Measurements from ENCODE around the gene SMARCA5.

The SMARCA5 gene

DNA sequence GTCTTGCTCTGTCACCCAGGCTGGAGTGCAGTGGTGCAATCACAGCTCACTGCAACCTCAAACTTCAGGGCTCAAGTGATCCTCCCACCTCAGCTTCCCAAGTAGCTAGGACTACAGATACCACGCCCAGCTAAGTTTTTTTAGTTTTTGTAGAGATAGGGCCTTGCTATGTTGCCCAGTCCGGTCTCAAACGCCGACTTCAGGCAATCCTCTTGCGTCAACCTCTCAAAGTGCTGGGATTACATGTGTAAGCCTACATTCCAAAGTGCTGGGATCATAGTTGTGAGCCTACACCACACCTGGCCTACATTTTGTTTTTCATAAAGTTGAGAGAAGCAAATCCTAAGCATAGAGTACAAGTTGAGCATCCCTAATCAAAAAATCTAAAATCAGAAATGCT is 42.2 kb downstream of the SMARCA5 start:
- TF ChIP-seq, protein P1, sequence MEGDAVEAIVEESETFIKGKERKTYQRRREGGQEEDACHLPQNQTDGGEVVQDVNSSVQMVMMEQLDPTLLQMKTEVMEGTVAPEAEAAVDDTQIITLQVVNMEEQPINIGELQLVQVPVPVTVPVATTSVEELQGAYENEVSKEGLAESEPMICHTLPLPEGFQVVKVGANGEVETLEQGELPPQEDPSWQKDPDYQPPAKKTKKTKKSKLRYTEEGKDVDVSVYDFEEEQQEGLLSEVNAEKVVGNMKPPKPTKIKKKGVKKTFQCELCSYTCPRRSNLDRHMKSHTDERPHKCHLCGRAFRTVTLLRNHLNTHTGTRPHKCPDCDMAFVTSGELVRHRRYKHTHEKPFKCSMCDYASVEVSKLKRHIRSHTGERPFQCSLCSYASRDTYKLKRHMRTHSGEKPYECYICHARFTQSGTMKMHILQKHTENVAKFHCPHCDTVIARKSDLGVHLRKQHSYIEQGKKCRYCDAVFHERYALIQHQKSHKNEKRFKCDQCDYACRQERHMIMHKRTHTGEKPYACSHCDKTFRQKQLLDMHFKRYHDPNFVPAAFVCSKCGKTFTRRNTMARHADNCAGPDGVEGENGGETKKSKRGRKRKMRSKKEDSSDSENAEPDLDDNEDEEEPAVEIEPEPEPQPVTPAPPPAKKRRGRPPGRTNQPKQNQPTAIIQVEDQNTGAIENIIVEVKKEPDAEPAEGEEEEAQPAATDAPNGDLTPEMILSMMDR (IDR thresholded peaks at IDR 0.05; ENCODE audit: low read depth, low read length), result no peak
- no peak overlapping the region for H3K4me3 ChIP-seq (ENCODE audit: low read depth, low read length)
- in situ Hi-C loops (cut with HindIII; ENCODE audit: low sequenced_read_pairs), result no loop called here
- no peak for DNase-seq (ENCODE audit: low read depth, low spot score)

DNA sequence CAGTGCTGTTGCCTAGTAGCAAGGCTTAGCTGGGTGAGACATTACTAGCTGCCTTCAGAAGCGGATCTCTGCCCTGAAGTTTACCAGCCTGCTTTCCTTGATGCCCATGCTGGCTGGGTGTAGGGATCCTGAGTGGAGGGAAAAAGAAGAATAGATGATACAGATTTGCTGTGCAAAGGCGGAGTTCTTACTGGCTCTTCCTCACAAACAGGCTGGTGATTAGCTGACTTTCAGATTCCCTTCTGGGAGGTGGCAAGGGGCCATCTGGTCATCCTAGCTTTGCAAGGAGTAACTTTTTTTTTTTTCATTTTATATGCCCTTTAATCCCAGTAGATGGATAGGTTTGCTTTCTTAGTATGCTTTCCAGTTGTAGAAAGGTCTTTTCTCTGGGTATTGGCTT is 44.8 kb downstream of the SMARCA5 start:
- no peak for DNase-seq (ENCODE audit: low read depth, low spot score)
- TF ChIP-seq, protein P1 (IDR thresholded peaks at IDR 0.05; ENCODE audit: low read depth, low read length), result no peak
- in situ Hi-C loops (cut with HindIII; ENCODE audit: low sequenced_read_pairs), result no loop called here
- no peak overlapping the region for H3K4me3 ChIP-seq (ENCODE audit: low read depth, low read length)

DNA sequence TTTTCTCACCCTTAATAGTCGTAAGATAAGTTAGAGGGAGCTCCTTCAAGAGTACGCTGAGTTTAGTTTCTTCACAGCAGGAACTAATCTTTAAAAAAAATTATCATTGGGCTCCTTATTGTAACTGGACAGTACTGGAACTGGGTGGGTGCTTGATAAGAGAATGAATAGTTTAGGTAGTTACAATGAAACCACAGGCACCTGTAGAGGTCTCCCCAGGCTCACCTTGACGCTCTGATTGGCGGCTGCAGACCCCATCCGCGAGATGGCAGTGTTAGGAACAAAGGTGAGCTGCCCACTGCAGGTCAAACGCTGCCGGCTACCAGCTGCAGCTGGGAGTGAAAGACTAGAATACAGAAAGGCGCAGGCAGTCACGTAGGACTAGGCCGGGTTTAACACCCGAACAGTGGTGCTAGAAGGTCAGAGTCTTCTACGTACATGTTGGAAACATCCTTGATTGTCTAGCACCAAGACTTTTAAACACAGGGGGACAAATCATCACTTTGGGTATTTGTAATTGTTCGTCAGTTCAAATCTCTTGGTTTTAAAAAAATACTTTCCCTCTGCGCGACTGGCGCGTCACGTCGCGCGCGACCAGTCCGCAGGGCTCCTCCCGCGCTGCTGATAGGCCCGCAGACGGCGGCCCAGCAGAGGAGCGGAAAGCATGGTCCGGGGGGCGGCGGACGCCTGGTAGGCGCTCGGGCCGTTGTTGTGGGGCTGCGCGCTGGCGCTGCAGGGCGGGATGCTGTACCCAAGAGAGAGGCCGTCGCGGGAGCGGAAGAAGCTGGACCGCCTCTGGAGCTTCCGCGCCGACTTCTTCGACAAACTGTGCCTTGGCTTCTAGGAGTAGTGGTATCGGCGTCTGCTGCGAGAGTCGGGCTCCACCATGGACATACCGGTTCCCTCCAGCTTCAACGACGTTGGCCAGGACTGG is 45.6 kb downstream of the SMARCA5 start:
- in situ Hi-C loops (cut with HindIII; ENCODE audit: low sequenced_read_pairs), result no loop called here

DNA sequence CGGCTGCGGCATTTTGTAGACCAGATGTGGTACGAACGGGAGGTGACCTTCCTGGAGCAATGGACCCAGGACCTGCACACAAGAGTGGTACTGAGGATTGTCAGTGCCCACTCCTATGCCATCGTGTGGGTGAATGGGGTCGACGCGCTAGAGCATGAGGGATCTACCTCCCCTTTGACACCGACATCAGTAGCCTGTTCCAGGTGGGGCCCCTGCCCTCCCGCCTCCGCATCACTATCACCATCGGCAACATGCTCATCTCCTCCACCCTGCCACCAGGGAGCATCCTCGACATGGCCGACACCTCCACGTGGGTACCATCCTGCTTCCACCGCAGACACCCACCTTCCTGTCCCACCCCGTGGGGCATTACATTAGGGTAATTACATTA is 46.2 kb downstream of the SMARCA5 start:
- TF ChIP-seq, protein P1 (IDR thresholded peaks at IDR 0.05; ENCODE audit: low read depth, low read length), result no peak
- in situ Hi-C loops (cut with HindIII; ENCODE audit: low sequenced_read_pairs), result no loop called here
- H3K4me3 ChIP-seq (ENCODE audit: low read depth, low read length), result peak overlapping the region; percentile 55
- DNase-seq (ENCODE audit: low read depth, low spot score), result no peak

More for the DNA sequence above, 45.6 kb downstream of the SMARCA5 start:
- DNase-seq (ENCODE audit: low read depth, low spot score), result peak; percentile 68
- TF ChIP-seq, protein P1 (IDR thresholded peaks at IDR 0.05; ENCODE audit: low read depth, low read length), result peak; percentile 50
- H3K4me3 ChIP-seq (ENCODE audit: low read depth, low read length), result peak overlapping the region; percentile 55

DNA sequence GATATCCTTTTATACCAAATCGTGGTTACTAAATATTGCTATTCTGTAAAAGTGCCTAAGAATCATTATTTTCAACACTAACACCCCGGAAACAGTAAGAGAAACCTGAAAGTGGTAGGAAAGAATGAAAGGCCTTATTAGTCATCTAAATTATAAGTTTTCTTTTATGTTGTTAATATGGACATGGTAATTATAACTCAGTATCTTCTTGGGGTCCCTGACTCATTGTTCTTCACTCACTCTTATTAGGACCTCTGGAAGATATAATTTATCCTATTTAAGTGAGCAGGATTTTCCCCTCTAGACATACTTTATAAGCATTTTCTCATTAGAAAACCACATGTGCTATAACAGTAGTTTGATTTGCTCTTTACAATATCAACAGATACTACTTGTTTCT is 51.0 kb downstream of the SMARCA5 start:
- in situ Hi-C loops (cut with HindIII; ENCODE audit: low sequenced_read_pairs), result no loop called here
- DNase-seq (ENCODE audit: low read depth, low spot score), result no peak
- TF ChIP-seq, protein P1 (IDR thresholded peaks at IDR 0.05; ENCODE audit: low read depth, low read length), result no peak
- no peak overlapping the region for H3K4me3 ChIP-seq (ENCODE audit: low read depth, low read length)

DNA sequence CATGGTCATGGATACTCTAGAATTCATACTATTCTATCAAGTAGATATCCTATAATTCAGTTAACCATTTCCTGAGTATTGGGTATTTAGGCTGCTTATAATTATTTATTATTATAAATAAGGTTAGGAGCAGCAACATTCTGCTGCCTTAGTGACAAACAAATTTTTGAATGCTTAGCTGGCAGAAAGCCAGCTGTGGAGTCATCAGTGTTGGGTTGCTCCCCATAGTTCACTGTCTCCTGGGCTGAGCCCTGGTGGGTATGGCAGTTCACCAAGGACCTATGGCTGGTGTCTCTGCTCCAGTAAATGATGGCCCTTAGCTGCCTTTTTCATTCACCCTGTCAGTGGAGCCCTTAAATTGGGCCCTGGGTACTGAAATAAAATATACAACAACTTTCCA is 61.8 kb downstream of the SMARCA5 start:
- no peak overlapping the region for H3K4me3 ChIP-seq (ENCODE audit: low read depth, low read length)
- TF ChIP-seq, protein P1 (IDR thresholded peaks at IDR 0.05; ENCODE audit: low read depth, low read length), result no peak
- in situ Hi-C loops (cut with HindIII; ENCODE audit: low sequenced_read_pairs), result no loop called here
- DNase-seq (ENCODE audit: low read depth, low spot score), result no peak
